HEK293 (cell line): Measurements from ENCODE around the gene RAB5IF.

Experiments
- CTCF ChIA-PET: fragments of 350-600 bp; formaldehyde crosslinking; extraction: SDS; loops from one replicate; lab custom pipeline; 2021; ENCODE audit warnings: antibody characterized with exemption; lab: Yijun Ruan, JAX
- POLR2A ChIA-PET: fragments of 300-600 bp; formaldehyde crosslinking; extraction: SDS; loops from one replicate; lab custom pipeline; 2020; ENCODE audit warnings: antibody characterized with exemption, inconsistent platforms; lab: Yijun Ruan, JAX
- H3K27ac ChIP-seq: fragments of 200-500 bp; sonication (Bioruptor generic); 2 replicates; pipeline ENCODE4 v1.5.1; 2014; ENCODE audit warnings: low read depth, low read length, control low read depth, inconsistent platforms; ENCODE audit errors: extremely low read depth
- H3K36me3 ChIP-seq, 2 experiments: fragments of 200-500 bp in 1 of 2; sonication (Bioruptor generic) in 1 of 2; 1 replicate in 1 of 2; 2 replicates in 1 of 2; pipeline ENCODE4 v1.5.1; 2014 to 2017; ENCODE audit warnings: inconsistent platforms in 2 of 2, low read length in 2 of 2; ENCODE audit not compliant: control insufficient read depth in 2 of 2, insufficient read depth in 1 of 2
- H3K4me1 ChIP-seq: fragments of 200-500 bp; sonication (Bioruptor generic); 2 replicates; pipeline ENCODE4 v1.5.1; 2014; ENCODE audit warnings: mild to moderate bottlenecking, low read length, inconsistent platforms; ENCODE audit not compliant: control insufficient read depth, insufficient read depth
- H3K4me3 ChIP-seq: 2 replicates; pipeline ENCODE4 v1.5.1; 2011; ENCODE audit warnings: low read depth, mild to moderate bottlenecking, control low read depth, low read length, moderate library complexity
- H3K9me3 ChIP-seq: fragments of 200-500 bp; sonication (Bioruptor generic); 2 replicates; pipeline ENCODE4 v1.5.1; 2014; ENCODE audit warnings: low read depth, low read length, inconsistent platforms; ENCODE audit not compliant: control insufficient read depth, insufficient read depth
- ATF2 ChIP-seq: fragments of 450-650 bp; formaldehyde crosslinking; IDR thresholded peaks from 2 replicates; pipeline ENCODE4 v1.5.1; 2016; ENCODE audit warnings: missing biosample characterization, missing genetic modification characterization, low read depth
- BCL11A ChIP-seq: fragments of 450-650 bp; formaldehyde crosslinking; IDR thresholded peaks from 2 replicates; pipeline ENCODE4 v1.5.1; 2016; ENCODE audit warnings: low read depth, missing biosample characterization, missing genetic modification characterization
- BCL11B ChIP-seq: fragments of 450-650 bp; formaldehyde crosslinking; IDR thresholded peaks from 2 replicates; pipeline ENCODE4 v1.5.1; 2016; ENCODE audit warnings: low read depth, missing biosample characterization, missing genetic modification characterization
- EGR2 ChIP-seq: fragments of 450-650 bp; formaldehyde crosslinking; IDR thresholded peaks from 2 replicates; pipeline ENCODE4 v1.5.1; 2016; ENCODE audit warnings: low read depth, missing biosample characterization, missing genetic modification characterization
- FEZF1 ChIP-seq: fragments of 450-650 bp; formaldehyde crosslinking; IDR thresholded peaks from 2 replicates; pipeline ENCODE4 v1.5.1; 2016; ENCODE audit warnings: missing biosample characterization, missing genetic modification characterization
- GLIS1 ChIP-seq: fragments of 450-650 bp; formaldehyde crosslinking; IDR thresholded peaks from 2 replicates; pipeline ENCODE4 v1.5.1; 2016; ENCODE audit warnings: missing biosample characterization, missing genetic modification characterization
- IKZF3 ChIP-seq: fragments of 450-650 bp; IDR thresholded peaks from 2 replicates; pipeline ENCODE4 v1.5.0; 2018; ENCODE audit warnings: missing biosample characterization, mild to moderate bottlenecking, missing genetic modification characterization, moderate library complexity
- PATZ1 ChIP-seq: fragments of 450-650 bp; formaldehyde crosslinking; IDR thresholded peaks from 2 replicates; pipeline ENCODE4 v1.5.1; 2016; ENCODE audit warnings: missing biosample characterization, missing genetic modification characterization
- SETDB1 ChIP-seq: IDR thresholded peaks from one replicate; pipeline ENCODE4 v1.6.1; 2017; ENCODE audit warnings: mild to moderate bottlenecking, low read length, moderate library complexity, mixed read lengths; ENCODE audit not compliant: insufficient read length
- SP7 ChIP-seq: fragments of 450-650 bp; formaldehyde crosslinking; IDR thresholded peaks from 2 replicates; pipeline ENCODE4 v1.5.1; 2016; ENCODE audit warnings: missing biosample characterization, missing genetic modification characterization
- WT1 ChIP-seq: fragments of 450-650 bp; formaldehyde crosslinking; IDR thresholded peaks from 2 replicates; pipeline ENCODE4 v1.5.1; 2016; ENCODE audit warnings: missing biosample characterization, missing genetic modification characterization
- ZBTB21 ChIP-seq: fragments of 450-650 bp; formaldehyde crosslinking; IDR thresholded peaks from 2 replicates; pipeline ENCODE4 v1.5.1; 2017; ENCODE audit warnings: missing biosample characterization, missing genetic modification characterization
- ZBTB44 ChIP-seq: fragments of 450-650 bp; IDR thresholded peaks from 2 replicates; pipeline ENCODE4 v1.5.1; 2018; ENCODE audit warnings: missing biosample characterization, mild to moderate bottlenecking, missing genetic modification characterization
- ZBTB48 ChIP-seq: fragments of 450-650 bp; formaldehyde crosslinking; IDR thresholded peaks from 2 replicates; pipeline ENCODE4 v1.5.1; 2016; ENCODE audit warnings: missing biosample characterization, missing genetic modification characterization
- ZFHX2 ChIP-seq: fragments of 450-650 bp; formaldehyde crosslinking; conservative IDR thresholded peaks from 2 replicates; pipeline ENCODE4 v1.5.1; 2016; ENCODE audit warnings: missing biosample characterization, missing genetic modification characterization
- ZNF121 ChIP-seq: fragments of 450-650 bp; formaldehyde crosslinking; IDR thresholded peaks from 2 replicates; pipeline ENCODE4 v1.5.1; 2016; ENCODE audit warnings: missing biosample characterization, missing genetic modification characterization
- ZNF184 ChIP-seq: fragments of 450-650 bp; IDR thresholded peaks from 2 replicates; pipeline ENCODE4 v1.5.1; 2018; ENCODE audit warnings: missing biosample characterization, mild to moderate bottlenecking, missing genetic modification characterization
- ZNF362 ChIP-seq: fragments of 450-650 bp; formaldehyde crosslinking; IDR thresholded peaks from 2 replicates; pipeline ENCODE4 v1.5.1; 2016; ENCODE audit warnings: missing biosample characterization, missing genetic modification characterization
- ZNF398 ChIP-seq: fragments of 450-650 bp; formaldehyde crosslinking; IDR thresholded peaks from 2 replicates; pipeline ENCODE4 v1.5.1; 2017; ENCODE audit warnings: missing biosample characterization, missing genetic modification characterization
- ZNF426 ChIP-seq: fragments of 450-650 bp; formaldehyde crosslinking; IDR thresholded peaks from 2 replicates; pipeline ENCODE4 v1.5.1; 2017; ENCODE audit warnings: missing biosample characterization, missing genetic modification characterization, mild to moderate bottlenecking, inconsistent platforms, moderate library complexity
- ZNF600 ChIP-seq: fragments of 450-650 bp; formaldehyde crosslinking; IDR thresholded peaks from 2 replicates; pipeline ENCODE4 v1.5.1; 2016; ENCODE audit warnings: missing biosample characterization, missing genetic modification characterization
- ZNF621 ChIP-seq: fragments of 450-650 bp; formaldehyde crosslinking; IDR thresholded peaks from 2 replicates; pipeline ENCODE4 v1.5.1; 2017; ENCODE audit warnings: missing biosample characterization, missing genetic modification characterization
- ZNF626 ChIP-seq: fragments of 450-650 bp; sonication (Bioruptor Pico); formaldehyde crosslinking; IDR thresholded peaks from 2 replicates; pipeline ENCODE4 v1.5.1; 2018; ENCODE audit warnings: missing biosample characterization, missing genetic modification characterization, inconsistent platforms
- ZNF629 ChIP-seq: fragments of 450-650 bp; formaldehyde crosslinking; IDR thresholded peaks from 2 replicates; pipeline ENCODE4 v1.5.1; 2017; ENCODE audit warnings: missing biosample characterization, missing genetic modification characterization
- ZSCAN16 ChIP-seq: fragments of 450-650 bp; formaldehyde crosslinking; IDR thresholded peaks from 2 replicates; pipeline ENCODE4 v1.5.1; 2016; ENCODE audit warnings: missing biosample characterization, missing genetic modification characterization
- ZSCAN23 ChIP-seq: fragments of 450-650 bp; formaldehyde crosslinking; IDR thresholded peaks from 2 replicates; pipeline ENCODE4 v1.5.1; 2016; ENCODE audit warnings: missing biosample characterization, missing genetic modification characterization

Gene RAB5IF

GRCh38 chr20:36584018-36584481 is 21.5 kb upstream of the RAB5IF start:
- peaks cover 4% of the 10 kb centered on the region for H3K4me1 ChIP-seq
- CTCF ChIA-PET, result interaction anchor here (0.5 to 3.5 kb wide), 4 partner anchors 12 to 279 kb away, joined by 3 to 10 read pairs (median 4); partner anchors contain the start of gene RAB5IF
- no peaks in the 10 kb centered on the region for H3K9me3 ChIP-seq
- no peak overlapping the region for H3K4me3 ChIP-seq
- H3K36me3 ChIP-seq, result peaks cover 12 to 62% of the 10 kb centered on the region in 2 experiments; a peak in 2 of 3 replicates
- POLR2A ChIA-PET, result interaction anchor here (1.1 kb wide), 1 partner anchor 11 kb away, joined by 6 read pairs; the partner anchor contains the start of gene TGIF2
- H3K27ac ChIP-seq, result no peak overlapping the region
- TF ChIP-seq ZNF629 (tag by site-specific recombination), result peak; percentile 88
- no peak for TF ChIP-seq BCL11B (tag by site-specific recombination)
- peak; percentile 64; the same call in 1 of the 2 replicates for TF ChIP-seq ZNF362 (tag by site-specific recombination)
- peak; percentile 81 for TF ChIP-seq ATF2 (tag by site-specific recombination)
- TF ChIP-seq ZFHX2 (tag by site-specific recombination), result no peak
- TF ChIP-seq ZNF621 (tag by site-specific recombination), result no peak
- peak; percentile 63 for TF ChIP-seq IKZF3 (tag by site-specific recombination)
- peak; percentile 42; the same call in 1 of the 2 replicates for TF ChIP-seq ZBTB21 (tag by site-specific recombination)
- TF ChIP-seq GLIS1 (tag by site-specific recombination), result peak; percentile 47; the same call in 1 of the 2 replicates
- peak; percentile 91 for TF ChIP-seq ZBTB48 (tag by site-specific recombination)
- TF ChIP-seq ZBTB44 (tag by site-specific recombination), result no peak
- no peak for TF ChIP-seq SETDB1
- TF ChIP-seq ZNF426 (tag by site-specific recombination), result no peak
- TF ChIP-seq ZNF600 (tag by site-specific recombination), result 0 out of 2 replicates have a peak, but pooled peaks have one; percentile 10
- 0 out of 2 replicates have a peak, but pooled peaks have one; percentile 19 for TF ChIP-seq PATZ1
- no peak for TF ChIP-seq ZSCAN23
- no peak for TF ChIP-seq ZNF626 (tag by site-specific recombination)
- TF ChIP-seq ZSCAN16 (tag by site-specific recombination), result peak; percentile 40; the same call in 1 of the 2 replicates
- TF ChIP-seq BCL11A, result no peak
- no peak for TF ChIP-seq SP7
- 0 out of 2 replicates have a peak, but pooled peaks have one; percentile 27 for TF ChIP-seq ZNF398 (tag by site-specific recombination)
- no peak for TF ChIP-seq ZNF184 (tag by site-specific recombination)
- 0 out of 2 replicates have a peak, but pooled peaks have one; percentile 12 for TF ChIP-seq EGR2 (tag by site-specific recombination)
- TF ChIP-seq ZNF121 (tag by site-specific recombination), result no peak
- TF ChIP-seq FEZF1 (tag by site-specific recombination), result no peak
- TF ChIP-seq WT1 (tag by site-specific recombination), result 0 out of 2 replicates have a peak, but pooled peaks have one; percentile 32
